ENCODE results near the gene USP49.

The USP49 gene

DNA sequence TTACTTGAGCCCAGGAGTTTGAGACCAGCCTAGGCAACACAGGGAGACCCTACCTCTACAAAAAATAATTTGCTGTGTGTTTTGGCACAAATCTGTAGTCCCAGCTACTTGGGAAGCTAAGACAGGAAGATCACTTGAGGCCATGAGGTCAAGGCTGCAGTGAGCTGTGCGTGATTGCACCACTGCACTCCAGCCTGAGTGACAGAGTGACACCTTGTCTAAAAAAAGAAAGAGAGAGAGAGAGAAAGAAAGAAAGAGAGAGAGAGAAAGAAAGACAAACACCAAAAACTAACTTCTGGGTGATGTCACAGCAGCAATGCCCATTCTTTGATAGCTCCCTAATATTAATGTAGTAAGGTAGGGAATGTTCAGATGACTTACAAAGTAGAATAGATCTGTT is 20.4 kb downstream of the USP49 start:
- DNase-seq (ENCODE audit: low read depth in 3 of 3), result no peak

DNA sequence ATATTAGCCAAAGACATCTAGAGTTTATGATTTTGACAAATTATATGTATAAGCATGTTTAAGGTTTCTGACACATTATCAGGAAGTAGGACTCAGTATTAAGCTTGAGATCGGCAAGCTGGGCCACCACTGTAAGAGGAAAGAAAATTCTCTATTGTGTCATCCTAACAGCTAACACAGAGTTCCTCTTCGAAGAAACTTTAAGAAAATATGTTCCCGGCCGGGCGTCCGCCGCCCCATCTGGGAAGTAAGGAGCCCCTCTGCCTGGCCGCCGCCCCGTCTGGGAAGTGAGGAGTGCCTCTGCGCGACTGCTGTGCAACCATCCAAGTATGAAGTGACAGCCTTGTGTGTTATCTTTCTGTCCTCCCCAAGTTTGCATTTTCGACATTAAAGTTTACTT is 23.0 kb downstream of the USP49 start:
- no peak for DNase-seq (ENCODE audit: low read depth in 3 of 3)

DNA sequence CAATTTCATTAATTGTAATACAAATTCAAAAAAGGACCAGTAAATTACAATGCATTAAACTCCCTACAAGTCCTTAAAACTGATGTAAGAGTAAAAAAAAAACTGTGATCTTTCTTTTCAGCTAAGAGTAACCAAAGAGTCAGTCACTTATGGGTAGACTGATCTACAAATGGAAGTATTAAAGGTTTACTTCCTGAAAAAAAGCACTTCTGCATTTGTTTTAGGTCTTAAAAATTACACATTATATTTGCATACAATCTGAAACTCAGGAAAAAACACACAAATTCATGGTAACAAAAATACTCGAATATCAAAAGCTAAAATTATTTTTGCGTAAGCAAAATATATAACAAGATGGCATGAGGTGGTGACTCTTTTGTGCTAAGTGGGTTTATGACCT is 23.5 kb downstream of the USP49 start:
- DNase-seq (ENCODE audit: low read depth in 3 of 3), result no peak

DNA sequence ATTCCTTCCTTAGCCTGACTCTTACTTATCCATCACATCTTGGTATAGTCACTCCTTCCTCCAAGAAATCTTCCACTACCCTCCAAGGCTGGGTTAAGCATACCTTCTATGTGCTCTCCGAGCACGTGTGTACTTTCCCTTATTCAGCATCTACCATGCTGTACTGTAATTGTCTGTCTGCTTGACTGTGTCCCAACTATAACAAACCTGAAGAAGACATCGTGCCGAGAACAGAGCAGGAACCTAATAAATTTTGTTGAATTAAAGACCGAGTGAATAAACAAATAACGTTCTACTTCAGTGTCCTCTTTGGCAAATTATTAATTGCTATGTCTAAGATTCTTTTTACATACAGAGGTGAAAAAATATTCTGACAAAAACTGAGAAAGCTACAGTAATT is 35.8 kb downstream of the USP49 start:
- DNase-seq (ENCODE audit: low read depth in 3 of 3), result no peak

DNA sequence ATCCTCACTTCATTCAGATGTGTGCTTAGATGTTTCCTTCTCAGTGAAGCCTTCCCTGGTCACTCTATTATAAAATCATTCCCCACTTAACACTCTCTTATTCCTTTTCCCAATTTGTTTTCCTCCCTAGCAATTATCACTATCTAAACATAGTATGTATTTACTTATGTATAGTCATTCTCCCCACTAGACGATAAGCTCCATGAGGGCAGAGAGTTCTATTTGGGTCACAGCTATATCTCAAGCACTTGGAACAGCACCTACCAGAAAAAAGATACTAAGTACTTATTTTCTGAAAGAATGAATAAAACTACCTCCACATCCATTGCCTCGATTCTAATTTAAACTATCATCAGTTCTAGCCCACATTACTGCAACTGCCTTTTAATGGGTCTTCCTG is 36.5 kb downstream of the USP49 start:
- no peak for DNase-seq (ENCODE audit: low read depth in 3 of 3)

DNA sequence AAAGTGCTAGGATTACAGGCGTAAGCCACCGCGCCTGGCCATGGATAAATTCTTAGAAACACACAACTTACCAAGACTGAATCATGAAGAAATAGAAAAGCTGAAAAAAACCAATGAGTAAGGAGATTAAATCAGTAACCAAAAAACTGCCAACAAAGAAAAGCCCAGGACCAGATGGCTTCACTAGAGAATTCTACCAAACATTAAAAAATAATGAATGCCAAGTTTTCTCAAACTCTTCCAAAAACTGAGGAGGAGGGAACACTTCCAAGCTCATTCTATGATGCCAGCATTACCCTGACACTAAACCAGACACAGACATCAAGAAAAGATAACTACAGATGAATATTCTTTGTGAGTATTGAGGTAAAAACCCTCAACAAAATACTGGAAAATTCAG is 44.3 kb downstream of the USP49 start:
- DNase-seq (ENCODE audit: low read depth in 3 of 3), result no peak

DNA sequence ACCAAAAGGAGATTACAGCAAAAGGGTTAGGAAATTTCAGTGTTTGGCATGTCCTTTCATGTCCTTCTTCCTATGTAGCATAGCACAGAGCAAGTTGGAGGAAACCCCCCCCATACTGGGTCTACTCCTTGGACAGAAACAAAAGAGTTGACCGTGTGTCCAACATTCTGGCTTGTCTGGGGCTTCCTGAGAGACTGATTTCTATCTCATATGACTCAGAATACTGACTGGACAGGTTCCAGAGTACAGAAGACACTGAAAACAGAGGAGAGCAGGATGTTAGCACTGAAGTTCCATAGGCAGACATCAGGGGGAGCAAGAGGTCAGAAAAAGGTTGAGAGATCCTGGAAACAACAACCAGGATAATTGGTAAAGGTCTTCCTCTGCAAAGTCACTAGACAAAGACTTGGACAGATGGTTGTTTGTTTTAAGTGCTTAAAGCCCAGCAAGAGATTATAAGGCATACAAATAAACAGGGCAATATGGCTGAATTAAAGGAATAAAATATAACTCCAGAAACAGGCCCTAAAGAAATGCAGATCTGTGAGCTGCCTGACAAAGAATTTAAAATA is 48.4 kb downstream of the USP49 start:
- DNase-seq (ENCODE audit: low read depth in 3 of 3), result peak; percentile 18 to 34 (median 19)

DNA sequence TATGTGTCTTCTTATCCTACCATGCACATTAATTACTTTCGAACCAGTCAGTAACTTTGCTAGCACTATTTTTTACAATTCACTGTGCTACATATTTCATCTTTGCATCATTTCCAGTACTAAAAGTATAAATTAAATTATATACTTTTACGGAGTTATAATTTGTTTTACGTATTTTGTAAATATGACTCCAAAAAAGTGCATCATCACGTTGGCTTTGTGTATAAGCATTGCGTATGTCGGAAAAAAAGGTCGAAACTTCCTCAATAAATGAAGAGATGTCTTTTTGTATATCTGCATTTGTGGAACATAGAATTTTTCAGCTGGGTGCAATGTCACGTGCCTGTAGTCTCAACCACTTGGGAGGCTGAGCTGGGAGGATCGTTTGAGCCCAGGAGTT is 52.0 kb downstream of the USP49 start:
- DNase-seq (ENCODE audit: low read depth in 3 of 3), result no peak

DNA sequence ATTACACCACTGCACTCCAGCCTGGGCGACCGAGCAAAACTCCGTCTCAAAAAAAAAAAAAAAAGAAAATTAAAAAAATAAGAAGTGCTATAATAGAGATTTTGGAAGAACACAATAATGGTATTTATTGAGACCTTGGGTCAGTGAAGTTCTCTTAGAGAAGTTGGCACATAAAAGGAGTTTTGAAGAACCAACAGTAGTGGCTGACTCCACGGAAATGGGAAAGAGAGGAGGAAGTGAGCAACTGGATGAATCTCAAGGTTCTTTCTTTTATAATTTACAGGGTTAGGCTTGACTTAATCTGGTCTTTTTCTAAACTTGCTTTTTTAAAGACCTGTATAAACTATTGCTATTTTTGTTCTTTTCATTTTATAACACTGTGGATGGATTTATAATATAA is 54.8 kb downstream of the USP49 start:
- no peak for DNase-seq (ENCODE audit: low read depth in 3 of 3)

DNA sequence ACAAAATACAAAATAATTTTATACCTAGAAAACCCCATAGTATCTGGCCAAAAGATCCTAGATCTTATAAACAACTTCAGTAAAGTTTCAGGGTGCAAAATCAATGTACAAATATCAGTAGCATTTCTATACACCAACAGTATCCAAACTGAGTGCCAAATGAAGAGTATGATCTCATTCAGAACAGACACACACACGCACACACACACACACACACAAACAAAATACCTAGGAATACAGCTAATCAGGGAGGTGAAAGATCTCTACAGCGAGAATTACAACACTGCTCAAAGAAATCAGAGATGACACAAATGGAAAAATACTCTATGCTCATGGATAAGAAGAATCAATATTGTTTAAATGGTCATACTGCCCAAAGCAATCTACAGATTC is 58.5 kb downstream of the USP49 start:
- no peak for DNase-seq (ENCODE audit: low read depth in 3 of 3)

DNA sequence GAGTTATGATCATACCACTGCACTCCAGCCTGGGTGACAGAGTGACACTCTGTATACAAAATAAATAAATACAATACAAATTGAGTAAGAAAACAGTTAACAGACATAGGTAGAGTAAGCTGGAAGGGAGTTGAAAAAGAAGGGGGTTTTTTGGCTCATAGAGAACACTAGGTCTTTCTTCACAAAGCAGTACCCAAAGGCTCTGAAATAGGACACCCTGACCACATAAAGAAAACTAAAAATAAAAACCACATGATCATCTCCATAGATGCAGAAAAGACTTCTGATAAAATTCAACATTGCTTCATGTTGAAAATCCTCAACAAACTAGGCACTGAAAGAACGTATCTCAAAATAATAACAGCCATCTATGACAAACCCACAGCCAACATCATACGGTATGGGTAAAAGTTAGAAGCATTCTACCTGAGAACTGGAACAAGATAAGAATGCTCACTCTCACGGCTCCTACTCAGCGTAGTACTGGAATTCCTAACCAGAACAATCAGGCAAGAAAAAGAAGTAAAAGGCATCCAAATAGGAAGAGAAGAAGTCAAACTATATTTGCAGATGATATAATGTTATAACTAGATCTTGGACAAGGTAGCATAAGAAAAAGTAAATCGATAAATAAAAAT is 59.0 kb downstream of the USP49 start:
- DNase-seq (ENCODE audit: low read depth in 3 of 3), result no peak

DNA sequence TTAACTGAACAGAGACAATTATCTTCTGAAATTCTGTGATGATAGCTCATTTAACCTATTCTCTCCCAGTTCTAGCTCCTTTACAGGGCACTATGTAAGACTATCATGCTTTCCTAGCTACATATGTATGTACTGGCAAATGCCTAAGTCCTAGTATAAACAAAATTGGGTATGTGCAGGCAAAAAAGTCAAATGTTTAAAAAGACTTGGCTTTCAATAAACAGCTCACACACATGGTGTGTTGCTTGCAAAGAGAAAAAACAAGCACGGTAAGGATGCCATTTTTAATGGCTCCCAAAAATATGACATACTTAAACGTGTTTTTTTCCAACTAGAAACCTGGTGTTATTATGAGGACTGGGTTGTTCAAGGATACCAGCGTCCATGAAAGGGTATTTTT is 62.9 kb downstream of the USP49 start:
- no peak for DNase-seq (ENCODE audit: low read depth in 3 of 3)

DNA sequence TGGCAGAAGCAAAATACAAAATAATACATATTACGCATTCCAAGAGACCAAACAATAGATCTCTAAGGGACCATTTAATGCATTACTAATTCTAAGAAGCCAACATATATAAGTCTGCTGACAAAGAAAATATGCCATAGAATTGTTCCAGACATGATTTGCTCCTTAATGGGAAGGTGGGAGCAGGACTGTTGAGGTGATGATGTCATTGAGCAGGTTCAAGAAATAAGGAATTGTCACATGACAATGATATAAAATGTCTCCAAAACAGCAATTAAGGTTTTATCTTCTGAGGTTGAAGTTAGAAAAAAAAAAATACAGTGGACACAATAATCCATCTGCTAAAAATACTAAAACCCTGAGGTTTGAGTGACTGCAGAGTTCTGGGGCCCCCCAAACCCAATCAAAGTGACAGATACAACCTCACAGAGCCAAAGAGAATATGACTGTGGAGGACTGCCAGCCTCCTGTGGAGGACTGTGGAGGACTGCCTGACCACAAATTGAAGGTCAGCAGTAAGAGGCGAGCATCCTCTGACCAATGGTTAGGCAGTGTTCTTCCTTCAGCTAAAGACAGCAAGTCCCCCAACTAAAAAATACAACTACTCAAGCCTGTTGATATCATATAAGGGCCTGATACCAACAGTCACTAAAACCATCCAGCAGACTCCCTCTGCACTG is 68.7 kb downstream of the USP49 start:
- DNase-seq (ENCODE audit: low read depth in 3 of 3), result no peak

DNA sequence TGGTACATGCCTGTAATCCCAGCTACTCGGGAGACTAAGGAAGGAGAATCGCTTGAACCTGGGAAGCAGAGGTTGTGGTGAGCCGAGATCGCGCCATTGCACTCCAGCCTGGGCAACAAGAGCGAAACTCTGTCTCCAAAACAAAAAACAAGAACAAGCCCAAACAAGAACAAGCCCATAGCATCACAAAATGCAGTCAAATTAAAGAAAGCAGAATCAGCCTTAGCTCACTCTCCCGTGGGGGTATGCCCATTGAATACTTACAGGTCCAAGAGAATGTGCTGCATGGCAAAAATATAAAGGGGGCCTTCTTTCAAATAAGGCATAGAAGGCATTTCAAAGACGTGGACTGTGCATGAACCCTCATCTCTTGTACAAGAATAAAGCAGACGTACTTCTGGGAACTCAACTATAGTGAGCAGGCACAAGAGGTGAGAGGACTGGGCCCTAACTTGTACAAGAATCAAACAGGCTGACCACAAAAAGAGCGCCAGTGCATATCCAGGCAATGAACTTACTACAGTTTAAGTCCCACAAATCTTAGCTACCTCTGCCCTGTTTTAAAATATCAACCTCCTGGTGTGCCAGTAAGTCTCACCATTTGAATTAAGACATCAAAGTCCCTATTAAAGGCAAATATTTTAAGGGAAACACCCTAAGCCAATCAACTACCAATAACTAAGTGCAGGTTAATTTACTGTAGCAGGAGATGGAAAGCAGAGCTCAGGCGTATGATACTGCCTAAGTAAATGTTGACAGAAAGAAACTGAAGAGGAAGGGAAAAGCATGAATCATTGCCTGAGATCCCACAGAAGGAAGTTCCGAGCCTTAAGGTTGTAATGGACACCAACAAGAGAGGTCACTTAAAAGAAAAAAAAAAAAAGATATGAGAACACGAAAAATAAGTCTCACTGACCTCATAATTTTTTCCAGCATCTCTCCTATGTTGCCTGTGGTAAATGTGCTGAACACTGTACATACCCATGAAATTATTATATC is 70.3 kb downstream of the USP49 start:
- DNase-seq (ENCODE audit: low read depth in 3 of 3), result no peak

DNA sequence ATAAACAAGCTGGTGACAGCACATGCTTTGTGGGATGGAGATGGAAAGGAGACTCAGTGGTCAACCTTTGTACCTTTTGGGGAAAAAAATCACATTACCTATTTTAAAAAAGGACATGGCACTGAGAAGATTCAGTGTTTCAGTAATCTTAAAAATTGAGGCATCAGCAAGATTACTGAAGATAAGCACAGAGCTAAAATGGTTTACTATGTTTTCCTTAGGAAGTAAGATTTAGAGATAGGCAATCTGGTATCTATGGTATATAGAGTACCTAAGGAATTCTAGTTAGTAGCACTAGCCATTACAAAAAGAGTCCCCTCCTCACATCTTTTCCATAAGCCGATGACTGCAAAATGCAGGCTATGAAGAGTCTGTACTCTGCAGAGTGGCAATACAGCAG is 72.0 kb downstream of the USP49 start:
- no peak for DNase-seq (ENCODE audit: low read depth in 3 of 3)

DNA sequence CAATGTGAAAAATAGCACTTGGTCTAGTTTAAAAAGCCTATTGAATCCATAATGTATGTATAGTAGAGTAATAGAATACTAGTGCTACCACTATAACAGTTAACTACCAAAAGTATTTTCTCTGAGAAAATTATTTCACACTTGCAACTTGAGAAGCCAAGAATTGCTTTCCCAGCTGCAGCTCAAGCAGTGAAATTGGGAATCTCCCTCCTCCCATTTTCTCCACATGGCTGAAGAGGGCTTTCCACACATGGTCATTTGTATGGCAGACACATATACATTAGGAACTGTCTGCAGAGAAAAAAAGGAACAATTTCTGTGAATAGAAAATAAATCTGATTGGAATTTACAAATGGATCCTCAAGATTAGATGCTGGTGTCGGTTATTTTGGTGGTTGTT is 73.2 kb downstream of the USP49 start:
- no peak for DNase-seq (ENCODE audit: low read depth in 3 of 3)

DNA sequence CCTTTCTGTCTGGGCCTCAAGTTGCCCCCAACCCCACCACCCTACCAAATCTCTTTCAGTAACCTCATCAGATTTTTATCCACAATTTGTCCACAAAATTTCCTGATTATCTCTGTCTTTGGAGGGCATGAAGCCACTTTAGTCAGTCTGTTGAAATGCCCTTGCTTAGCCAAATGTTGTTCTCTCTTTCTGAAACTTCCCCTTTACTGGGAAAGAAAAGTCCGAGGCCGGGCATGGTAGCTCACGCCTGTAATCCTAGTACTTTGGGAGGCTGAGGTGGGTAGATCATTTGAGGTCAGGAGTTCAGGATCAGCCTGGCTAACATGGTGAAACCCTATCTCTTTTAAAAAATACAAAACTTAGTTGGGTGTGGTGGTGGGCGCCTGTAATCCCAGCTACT is 73.9 kb downstream of the USP49 start:
- no peak for DNase-seq (ENCODE audit: low read depth in 3 of 3)

DNA sequence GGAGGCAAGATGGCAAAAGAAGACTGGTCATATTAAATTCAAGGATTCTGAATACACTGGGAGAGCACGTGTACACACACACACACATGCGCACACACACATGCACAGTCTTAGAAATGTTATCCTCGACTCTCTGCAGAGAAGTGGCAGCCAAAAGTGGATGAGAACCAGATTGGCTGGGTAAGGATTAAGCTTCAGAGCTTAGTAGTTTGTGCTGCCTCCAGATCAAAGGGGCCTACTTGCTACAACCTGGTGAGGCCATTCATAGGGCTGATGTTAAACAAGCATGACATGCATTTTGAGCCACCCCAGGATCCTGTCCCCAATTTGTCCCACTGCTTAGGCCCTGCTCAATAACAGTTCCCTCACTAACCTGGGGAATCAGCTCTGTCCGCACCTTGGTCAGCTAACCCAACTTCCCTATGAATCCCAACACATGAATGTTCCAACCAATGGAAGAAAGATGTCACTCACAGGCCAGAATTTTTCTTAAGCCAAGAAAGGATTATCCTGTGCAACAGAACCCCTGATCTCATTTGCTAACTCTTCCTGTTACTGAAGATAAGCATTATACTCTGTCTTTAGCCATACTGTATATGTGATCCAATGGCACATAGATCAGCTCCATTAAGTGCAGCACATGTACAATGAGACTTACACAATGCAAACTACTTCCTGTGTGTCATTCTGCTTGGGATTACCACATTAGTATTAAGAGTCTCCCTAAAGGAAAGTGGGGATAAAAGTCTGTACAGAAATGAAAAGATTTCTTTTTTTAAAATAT is 76.7 kb downstream of the USP49 start:
- DNase-seq (ENCODE audit: low read depth in 3 of 3), result no peak

DNA sequence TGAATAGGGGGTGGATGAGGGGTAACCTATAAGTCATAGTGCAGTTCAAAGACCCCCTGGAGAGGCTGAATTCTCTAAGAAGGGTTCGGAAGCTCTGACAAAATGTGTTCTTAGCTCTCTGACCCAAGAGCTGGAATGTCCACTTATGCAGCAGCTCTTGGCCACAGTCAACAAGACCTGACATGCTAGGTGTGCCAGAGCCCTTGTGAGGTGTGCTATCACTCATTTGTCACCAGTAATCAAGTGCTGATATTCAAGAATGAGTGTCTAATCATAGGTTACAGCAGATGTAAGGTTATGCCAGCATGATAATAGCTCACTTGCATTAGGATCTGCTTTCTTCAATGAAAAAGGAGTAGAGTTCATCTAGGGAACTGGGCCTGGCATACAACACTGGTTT is 79.6 kb downstream of the USP49 start:
- DNase-seq (ENCODE audit: low read depth in 3 of 3), result no peak

DNA sequence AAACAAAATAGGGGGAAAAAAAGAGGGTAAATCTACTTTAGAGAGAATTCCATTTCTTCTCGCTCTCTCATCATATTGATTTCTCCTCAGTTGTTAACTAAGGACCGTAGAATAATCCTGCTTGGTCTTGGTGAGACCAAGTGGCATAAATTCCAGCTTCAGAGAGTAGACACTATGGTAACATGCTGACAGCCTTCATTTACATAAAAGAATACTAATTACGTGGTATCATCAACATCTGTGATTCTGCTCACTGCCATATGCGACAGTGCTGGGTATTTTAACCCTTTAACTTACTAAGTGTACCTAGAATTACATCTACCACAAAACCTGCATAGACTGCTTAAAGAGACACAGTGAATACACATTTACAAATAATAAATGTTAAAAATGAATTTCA is 80.5 kb downstream of the USP49 start:
- no peak for DNase-seq (ENCODE audit: low read depth in 3 of 3)

DNA sequence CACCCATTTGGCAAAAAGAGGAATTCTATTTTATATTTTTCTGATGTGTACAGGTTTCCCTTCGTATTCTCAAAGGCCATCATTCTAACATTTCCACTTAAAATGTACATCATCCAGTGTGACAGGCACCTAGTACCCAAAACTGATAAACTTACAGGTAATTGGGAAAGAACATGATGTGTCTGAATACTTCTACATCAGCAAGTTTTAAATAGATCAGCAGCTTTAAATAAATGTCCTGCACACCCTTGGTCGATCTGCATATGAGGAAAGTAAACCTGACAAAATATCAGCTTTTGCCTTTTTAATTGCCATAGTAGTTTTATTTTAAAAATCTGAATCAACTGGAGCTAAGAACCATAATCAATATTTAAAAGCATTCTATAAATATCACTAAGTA is 81.2 kb downstream of the USP49 start:
- no peak for DNase-seq (ENCODE audit: low read depth in 3 of 3)

DNA sequence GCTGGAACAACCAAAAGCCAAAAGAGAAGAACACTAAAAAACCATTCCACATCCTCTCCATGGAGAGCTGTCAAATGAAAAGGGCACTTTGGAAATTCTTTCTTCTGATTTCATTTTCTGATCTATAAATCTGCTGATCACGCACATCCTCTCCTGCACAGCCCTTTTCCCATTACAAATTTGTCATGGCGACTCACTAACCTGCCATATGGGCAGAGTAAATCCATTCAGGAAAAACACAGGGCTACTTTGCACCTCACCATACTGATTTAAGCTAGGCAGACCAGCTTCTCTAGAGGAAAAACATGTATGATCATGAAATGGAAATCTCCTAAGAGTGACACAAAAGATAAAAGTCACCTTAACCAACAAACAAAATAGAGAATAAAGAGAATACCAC is 81.7 kb downstream of the USP49 start:
- no peak for DNase-seq (ENCODE audit: low read depth in 3 of 3)

All from stimulated activated CD4-positive, alpha-beta T cell treated with anti-CD3 and anti-CD28 coated beads, TNF-alpha, amount 100 ng/mL, for 24 hours (primary cell).